B cell (primary cell): ENCODE measurements around the gene UGT1A9. TPM values are rescaled to one million over a fixed set of nuclear protein-coding genes. Genes with fewer than 3 reads are reported as not detected.
"Not testable (repeated sequence)": the region's sequence is repeated elsewhere in the genome, so short reads cannot be mapped to it uniquely, and the experiment has no call there.

Source experiments
- ATAC-seq: fragments of 200-7000 bp; cut with Tn5 transposase; one replicate; pipeline ENCODE4 v1.10.0; 2021; ENCODE audit warnings: low read depth, mild to moderate bottlenecking, moderate number of reproducible peaks, moderate library complexity
- CTCF ChIA-PET: fragments of 350-600 bp; sonication (Branson Sonifier 250); formaldehyde crosslinking; loops from one replicate; lab custom pipeline; 2021; ENCODE audit warnings: antibody characterized with exemption, inconsistent platforms; lab: Charles Lee
- POLR2A ChIA-PET: fragments of 350-600 bp; sonication (Branson Sonifier 250); formaldehyde crosslinking; loops from one replicate; lab custom pipeline; 2021; ENCODE audit warnings: antibody characterized with exemption; lab: Charles Lee
- DNase-seq: peaks from one replicate; pipeline ENCODE4 v3.0.0; 2013
- H2AFZ ChIP-seq: 2 replicates; pipeline ENCODE4 v1.6.1; 2012; ENCODE audit warnings: mild to moderate bottlenecking, low read depth, low read length; ENCODE audit not compliant: insufficient read depth, poor library complexity, severe bottlenecking
- H3K27ac ChIP-seq, 2 donors: 1 replicate in 1 of 2; 2 replicates in 1 of 2; pipeline ENCODE4 v1.5.1; 2012 to 2013; ENCODE audit warnings: low read length in 2 of 2, mild to moderate bottlenecking in 2 of 2, moderate library complexity in 1 of 2
- H3K27me3 ChIP-seq, 4 experiments: fragments of 200-600 bp in 1 of 4; sonication (generic) in 1 of 4; replicated peaks in 1 of 4; 1 replicate in 2 of 4; 2 replicates in 2 of 4; pipeline versions ENCODE4 v1.6.1 to v1.7.0; 2013 to 2016; ENCODE audit warnings: low read length in 3 of 4, mild to moderate bottlenecking in 2 of 4, mixed read lengths in 1 of 4, moderate library complexity in 1 of 4; ENCODE audit not compliant: insufficient read depth in 4 of 4, control insufficient read depth in 3 of 4; ENCODE audit errors: control extremely low read depth in 1 of 4
- H3K36me3 ChIP-seq, 2 experiments: replicated peaks in 1 of 2; 1 replicate in 1 of 2; 2 replicates in 1 of 2; pipeline versions ENCODE4 v1.6.1 to v1.7.1; 2013; ENCODE audit warnings: low read length in 1 of 2; ENCODE audit not compliant: insufficient read depth in 2 of 2, control insufficient read depth in 1 of 2; ENCODE audit errors: control extremely low read depth in 1 of 2, extremely low read depth in 1 of 2
- H3K4me1 ChIP-seq, 2 donors: fragments of 200-600 bp in 1 of 2; sonication (generic) in 1 of 2; 1 replicate in 1 of 2; 2 replicates in 1 of 2; pipeline versions ENCODE4 v1.5.1 to v1.6.1; 2013 to 2017; ENCODE audit warnings: low read length in 2 of 2; ENCODE audit not compliant: control insufficient read depth in 2 of 2, insufficient read depth in 2 of 2
- H3K4me2 ChIP-seq: replicated peaks from 2 replicates; pipeline ENCODE3; 2012; ENCODE audit warnings: mild to moderate bottlenecking, low read depth, low read length; ENCODE audit not compliant: poor library complexity, severe bottlenecking
- H3K4me3 ChIP-seq, 5 experiments: fragments of 200-600 bp in 1 of 5; sonication (generic) in 1 of 5; 1 replicate in 3 of 5; 2 replicates in 2 of 5; pipeline versions ENCODE4 v1.5.1 to v1.7.0; 2011 to 2016; ENCODE audit warnings: low read length in 4 of 5, mild to moderate bottlenecking in 4 of 5, low read depth in 2 of 5, control low read depth in 1 of 5, moderate library complexity in 1 of 5; ENCODE audit not compliant: insufficient read depth in 1 of 5; ENCODE audit errors: control extremely low read depth in 1 of 5, extremely low read depth in 1 of 5
- H3K79me2 ChIP-seq: fragments of 200-600 bp; sonication (generic); one replicate; pipeline ENCODE4 v1.6.0; 2016; ENCODE audit warnings: low read length; ENCODE audit not compliant: control insufficient read depth, insufficient read depth
- H3K9ac ChIP-seq: fragments of 200-600 bp; sonication (generic); 2 replicates; pipeline ENCODE4 v1.6.1; 2017; ENCODE audit warnings: mild to moderate bottlenecking, low read length, moderate library complexity
- H3K9me3 ChIP-seq, 3 donors: one replicate each; pipeline versions ENCODE4 v1.6.1 to v1.7.1; 2013; ENCODE audit warnings: low read length in 2 of 3; ENCODE audit not compliant: control insufficient read depth in 2 of 3, insufficient read depth in 1 of 3; ENCODE audit errors: control extremely low read depth in 1 of 3
- H4K20me1 ChIP-seq: 2 replicates; pipeline ENCODE4 v1.6.0; 2012; ENCODE audit warnings: mild to moderate bottlenecking, low read length; ENCODE audit not compliant: insufficient read depth, control insufficient read depth, poor library complexity, severe bottlenecking
- H3K27ac Mint-ChIP-seq: one replicate; pipeline ENCODE4 v1.8.0; 2021; ENCODE audit warnings: mixed read lengths
- H3K27me3 Mint-ChIP-seq: one replicate; pipeline ENCODE4 v1.8.0; 2021; ENCODE audit warnings: mixed read lengths
- H3K4me1 Mint-ChIP-seq: one replicate; pipeline ENCODE4 v1.8.0; 2021; ENCODE audit warnings: mixed read lengths
- H3K4me3 Mint-ChIP-seq: one replicate; pipeline ENCODE4 v1.8.0; 2021; ENCODE audit warnings: mixed read lengths
- H3K9me3 Mint-ChIP-seq: one replicate; pipeline ENCODE4 v1.8.0; 2022; ENCODE audit warnings: mixed read lengths; ENCODE audit not compliant: insufficient read depth
- EZH2 ChIP-seq: IDR thresholded peaks from 2 replicates; pipeline ENCODE4 v1.6.1; 2012; ENCODE audit warnings: borderline replicate concordance, low read depth, mild to moderate bottlenecking, moderate library complexity, low read length; ENCODE audit not compliant: insufficient read depth, poor library complexity, severe bottlenecking
- WGBS: methylation state at CpG from one replicate; pipeline ENCODE4 v1.1.5; 2013; ENCODE audit warnings: missing lambda C conversion rate; ENCODE audit not compliant: insufficient coverage; 5-methylcytosine and 5-hydroxymethylcytosine counted together
- intact Hi-C: fragments of 100-400 bp; cut with micrococcal nuclease; formaldehyde crosslinking; loops from one replicate; pipeline ENCODE4 v1.10.0; 2022
- polyA plus RNA-seq: library from polyadenylated mRNA; depleted of rRNA; stranded (reverse); fragments of >200 nt; gene quantifications from 2 replicates; pipeline ENCODE4 v1.2.3, GENCODE V29; 2012
- total RNA-seq, 2 donors: library from RNA; stranded (reverse); fragments of 120-200 nt in 1 of 2; gene quantifications; 1 replicate in 1 of 2; 2 replicates in 1 of 2; pipeline versions ENCODE4 v1.2.3 to v1.2.4, GENCODE V29; 2013 to 2022
- TF ChIP-seq, protein P1 (sequence below): fragments of 200-600 bp; IDR thresholded peaks from one replicate; pipeline ENCODE4 v1.8.0; 2022; ENCODE audit warnings: antibody characterized with exemption, mild to moderate bottlenecking

The UGT1A9 gene
- total and polyA plus RNA-seq, 2 donors (not counting 1 experiment from before 2014, with no cell fraction given): not detected

DNA sequence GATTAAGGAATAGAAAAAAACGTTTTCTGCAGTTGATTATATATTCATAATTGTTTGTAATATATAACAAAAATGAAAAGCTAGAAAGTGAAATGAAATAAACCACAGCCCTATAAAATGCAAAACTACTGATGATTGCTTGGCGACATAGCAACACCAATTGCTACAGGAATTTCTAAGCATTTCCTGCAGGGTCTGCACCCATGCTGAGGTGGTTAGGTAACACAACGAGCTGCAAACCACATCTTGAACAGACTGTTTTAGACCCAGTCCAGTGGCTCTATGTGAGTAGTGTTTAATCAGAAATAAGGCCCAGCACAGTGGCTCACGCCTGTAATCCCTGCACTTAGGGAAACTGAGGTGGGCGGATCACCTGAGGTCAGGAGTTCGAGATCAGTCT, 17.2 kb upstream of the UGT1A9 start:
- Histone ChIP-seq H3K36me3 (no peaks in the 10 kb centered on the region), H3K79me2 (no peaks in the 10 kb centered on the region), H3K27me3 (peaks cover 0 to 2% (median 0%) of the 10 kb centered on the region in 4 experiments), H2AFZ (no peak overlapping the region), H3K4me1 (no peaks in the 10 kb centered on the region), H3K9me3 (peaks cover 0 to 3% (median 0%) of the 10 kb centered on the region in 3 donors), H4K20me1 (no peaks in the 10 kb centered on the region), H3K27ac (no peak overlapping the region), H3K4me3 (no peak overlapping the region), H3K9ac (no peak overlapping the region), H3K4me2 (no peak overlapping the region)
- ChIA-PET CTCF (no interaction called here), POLR2A (no interaction called here)
- WGBS: 73% methylated on average over 4 of the region's 6 CpGs
- no peak overlapping the region for H3K4me3 Mint-ChIP-seq
- TF ChIP-seq EZH2: no peak
- TF ChIP-seq, protein P1, sequence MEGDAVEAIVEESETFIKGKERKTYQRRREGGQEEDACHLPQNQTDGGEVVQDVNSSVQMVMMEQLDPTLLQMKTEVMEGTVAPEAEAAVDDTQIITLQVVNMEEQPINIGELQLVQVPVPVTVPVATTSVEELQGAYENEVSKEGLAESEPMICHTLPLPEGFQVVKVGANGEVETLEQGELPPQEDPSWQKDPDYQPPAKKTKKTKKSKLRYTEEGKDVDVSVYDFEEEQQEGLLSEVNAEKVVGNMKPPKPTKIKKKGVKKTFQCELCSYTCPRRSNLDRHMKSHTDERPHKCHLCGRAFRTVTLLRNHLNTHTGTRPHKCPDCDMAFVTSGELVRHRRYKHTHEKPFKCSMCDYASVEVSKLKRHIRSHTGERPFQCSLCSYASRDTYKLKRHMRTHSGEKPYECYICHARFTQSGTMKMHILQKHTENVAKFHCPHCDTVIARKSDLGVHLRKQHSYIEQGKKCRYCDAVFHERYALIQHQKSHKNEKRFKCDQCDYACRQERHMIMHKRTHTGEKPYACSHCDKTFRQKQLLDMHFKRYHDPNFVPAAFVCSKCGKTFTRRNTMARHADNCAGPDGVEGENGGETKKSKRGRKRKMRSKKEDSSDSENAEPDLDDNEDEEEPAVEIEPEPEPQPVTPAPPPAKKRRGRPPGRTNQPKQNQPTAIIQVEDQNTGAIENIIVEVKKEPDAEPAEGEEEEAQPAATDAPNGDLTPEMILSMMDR: no peak
- H3K27me3 Mint-ChIP-seq: peaks cover 46% of the 10 kb centered on the region
- H3K27ac Mint-ChIP-seq: no peak overlapping the region
- H3K9me3 Mint-ChIP-seq: no peaks in the 10 kb centered on the region
- DNase-seq (no peak), ATAC-seq (no peak)
- no peaks in the 10 kb centered on the region for H3K4me1 Mint-ChIP-seq
- intact Hi-C loops: no loop called here

DNA sequence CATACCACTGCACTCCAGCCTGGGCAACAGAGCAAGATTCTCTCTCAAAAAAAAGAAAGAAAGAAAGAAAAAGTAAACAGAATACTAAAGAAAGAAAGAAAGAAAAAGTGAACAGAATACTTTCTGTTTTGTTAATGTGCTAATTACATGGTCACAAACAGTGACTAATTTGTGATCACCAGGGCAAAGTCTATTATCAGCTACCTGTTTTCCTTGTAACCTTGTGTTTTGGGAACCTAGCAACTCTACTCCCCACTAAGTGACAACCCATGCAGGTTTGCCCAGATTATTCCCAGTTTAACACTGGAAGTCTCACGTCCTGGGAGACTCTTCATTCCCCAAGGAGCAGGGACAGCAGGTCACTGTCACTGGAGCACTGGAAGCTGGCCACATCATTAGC, 16.7 kb upstream of the UGT1A9 start:
- DNase-seq (no peak), ATAC-seq (no peak)
- no peak for TF ChIP-seq EZH2
- TF ChIP-seq, protein P1: no peak
- 82% methylated on average over 1 of the region's 1 CpG for WGBS
- no peaks in the 10 kb centered on the region for H3K4me1 ChIP-seq
- Mint-ChIP-seq H3K4me3 (no peak overlapping the region), H3K27me3 (peaks cover 51% of the 10 kb centered on the region), H3K27ac (no peak overlapping the region), H3K9me3 (no peaks in the 10 kb centered on the region), H3K4me1 (no peaks in the 10 kb centered on the region)
- no peaks in the 10 kb centered on the region for H3K79me2 ChIP-seq
- ChIA-PET CTCF (no interaction called here), POLR2A (no interaction called here)
- H4K20me1 ChIP-seq: no peaks in the 10 kb centered on the region
- H3K9me3 ChIP-seq: peaks cover 0 to under 1% (median 0%) of the 10 kb centered on the region in 3 donors
- no peaks in the 10 kb centered on the region for H3K36me3 ChIP-seq
- intact Hi-C loops: no loop called here
- no peak overlapping the region for H2AFZ ChIP-seq
- H3K27me3 ChIP-seq: peaks cover 0 to 3% (median 0%) of the 10 kb centered on the region in 4 experiments
- H3K27ac ChIP-seq: no peak overlapping the region
- no peak overlapping the region for H3K4me2 ChIP-seq
- H3K9ac ChIP-seq: no peak overlapping the region
- H3K4me3 ChIP-seq: no peak overlapping the region

DNA sequence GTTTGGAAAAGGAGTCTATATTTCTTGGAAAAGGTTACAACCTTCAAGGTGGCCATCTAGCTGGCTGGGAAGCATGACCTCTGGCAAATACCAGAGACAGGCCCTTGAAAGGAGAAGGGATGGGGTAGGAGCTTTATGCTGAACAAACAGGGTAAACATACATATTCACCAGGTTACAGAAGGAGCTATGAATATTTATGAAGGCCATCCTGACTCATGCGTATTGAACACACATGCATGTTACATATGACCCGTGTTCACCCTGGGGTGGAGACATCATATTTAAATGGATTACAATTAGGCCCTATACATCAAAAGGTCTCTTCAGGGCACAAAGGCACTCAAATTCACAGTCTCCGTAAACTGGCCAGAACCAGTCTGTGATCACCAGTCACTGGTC, 15.8 kb upstream of the UGT1A9 start:
- H3K27ac ChIP-seq, H3K4me2 ChIP-seq, H3K4me1 ChIP-seq, POLR2A ChIA-PET, H3K4me3 Mint-ChIP-seq, H3K4me1 Mint-ChIP-seq, H3K79me2 ChIP-seq, H3K36me3 ChIP-seq, H3K4me3 ChIP-seq, CTCF ChIA-PET, H3K9me3 ChIP-seq, H3K27me3 ChIP-seq, H3K9ac ChIP-seq, DNase-seq, H4K20me1 ChIP-seq, H3K27ac Mint-ChIP-seq, H2AFZ ChIP-seq, ATAC-seq, H3K9me3 Mint-ChIP-seq, intact Hi-C loops: not testable (repeated sequence)
- no CpG with 5 or more reads among the region's 3 CpGs for WGBS
- peaks cover 45% of the 10 kb centered on the region for H3K27me3 Mint-ChIP-seq
